Measurements from ENCODE around the gene IRF8.

The IRF8 gene

DNA sequence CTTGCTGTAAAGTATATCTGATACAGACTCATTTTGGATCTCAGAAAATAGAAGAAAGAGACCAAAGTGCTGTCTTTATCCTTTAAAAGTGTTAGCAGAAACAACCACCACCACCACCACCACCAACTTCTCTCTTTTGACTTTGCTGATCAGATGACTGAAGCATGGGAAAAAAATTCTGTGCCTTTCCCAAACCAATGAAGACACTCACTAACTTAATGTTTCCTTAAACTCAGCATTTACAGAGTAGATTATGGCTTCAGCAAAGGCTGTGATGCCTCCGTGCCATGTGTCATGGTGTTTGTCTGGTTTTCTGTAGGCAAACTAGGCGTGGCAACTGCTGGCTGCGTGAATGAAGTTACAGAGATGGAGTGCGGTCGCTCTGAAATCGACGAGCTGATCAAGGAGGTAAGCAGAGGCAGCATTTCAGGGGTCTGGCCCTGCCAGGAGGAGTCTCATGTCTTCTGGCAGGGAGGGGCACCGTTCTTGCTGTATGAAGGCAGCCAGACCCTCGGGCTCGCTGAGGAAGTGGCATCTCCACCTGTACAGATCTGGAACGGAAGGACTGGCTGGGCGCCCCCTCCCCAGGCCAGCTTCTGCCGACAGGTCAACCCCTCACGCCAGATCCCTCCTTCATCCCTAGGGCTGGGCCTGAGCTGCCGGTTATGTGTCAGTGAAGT, 12.4 kb downstream of the IRF8 start:
- no peak overlapping the region for H3K4me3 ChIP-seq (replicated peaks; ENCODE audit: low read depth, low read length)
- TF ChIP-seq, protein P1, sequence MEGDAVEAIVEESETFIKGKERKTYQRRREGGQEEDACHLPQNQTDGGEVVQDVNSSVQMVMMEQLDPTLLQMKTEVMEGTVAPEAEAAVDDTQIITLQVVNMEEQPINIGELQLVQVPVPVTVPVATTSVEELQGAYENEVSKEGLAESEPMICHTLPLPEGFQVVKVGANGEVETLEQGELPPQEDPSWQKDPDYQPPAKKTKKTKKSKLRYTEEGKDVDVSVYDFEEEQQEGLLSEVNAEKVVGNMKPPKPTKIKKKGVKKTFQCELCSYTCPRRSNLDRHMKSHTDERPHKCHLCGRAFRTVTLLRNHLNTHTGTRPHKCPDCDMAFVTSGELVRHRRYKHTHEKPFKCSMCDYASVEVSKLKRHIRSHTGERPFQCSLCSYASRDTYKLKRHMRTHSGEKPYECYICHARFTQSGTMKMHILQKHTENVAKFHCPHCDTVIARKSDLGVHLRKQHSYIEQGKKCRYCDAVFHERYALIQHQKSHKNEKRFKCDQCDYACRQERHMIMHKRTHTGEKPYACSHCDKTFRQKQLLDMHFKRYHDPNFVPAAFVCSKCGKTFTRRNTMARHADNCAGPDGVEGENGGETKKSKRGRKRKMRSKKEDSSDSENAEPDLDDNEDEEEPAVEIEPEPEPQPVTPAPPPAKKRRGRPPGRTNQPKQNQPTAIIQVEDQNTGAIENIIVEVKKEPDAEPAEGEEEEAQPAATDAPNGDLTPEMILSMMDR (IDR thresholded peaks at IDR 0.05; ENCODE audit: insufficient read depth, low read length, poor library complexity, severe bottlenecking), result no peak
- H3K27me3 ChIP-seq (replicated peaks; ENCODE audit: control insufficient read depth, insufficient read depth, low read length), result no peaks in the 10 kb centered on the region
- H3K36me3 ChIP-seq (ENCODE audit: control insufficient read depth, insufficient read depth, low read length), result peaks cover 67% of the 10 kb centered on the region
- DNase-seq (ENCODE audit: extremely low read depth, insufficient read length), result no peak

GRCh38 chr16:85912211-85912974, 13.4 kb downstream of the IRF8 start:
- no peaks in the 10 kb centered on the region for H3K27me3 ChIP-seq (replicated peaks; ENCODE audit: control insufficient read depth, insufficient read depth, low read length)
- no peak overlapping the region for H3K4me3 ChIP-seq (replicated peaks; ENCODE audit: low read depth, low read length)
- peaks cover 67% of the 10 kb centered on the region for H3K36me3 ChIP-seq (ENCODE audit: control insufficient read depth, insufficient read depth, low read length)
- TF ChIP-seq, protein P1 (IDR thresholded peaks at IDR 0.05; ENCODE audit: insufficient read depth, low read length, poor library complexity, severe bottlenecking), result no peak
- DNase-seq (ENCODE audit: extremely low read depth, insufficient read length), result no peak

- H3K4me3 ChIP-seq (replicated peaks; ENCODE audit: low read depth, low read length), result no peak overlapping the region
- no peak for DNase-seq (ENCODE audit: extremely low read depth, insufficient read length)
- TF ChIP-seq, protein P1 (IDR thresholded peaks at IDR 0.05; ENCODE audit: insufficient read depth, low read length, poor library complexity, severe bottlenecking), result no peak
- no peaks in the 10 kb centered on the region for H3K27me3 ChIP-seq (replicated peaks; ENCODE audit: control insufficient read depth, insufficient read depth, low read length)
- peaks cover 67% of the 10 kb centered on the region for H3K36me3 ChIP-seq (ENCODE audit: control insufficient read depth, insufficient read depth, low read length)
These were observed 14.2 kb downstream of the IRF8 start for GRCh38 chr16:85913141-85913601.

- TF ChIP-seq, protein P1 (IDR thresholded peaks at IDR 0.05; ENCODE audit: insufficient read depth, low read length, poor library complexity, severe bottlenecking), result no peak
- peaks cover 74% of the 10 kb centered on the region for H3K36me3 ChIP-seq (ENCODE audit: control insufficient read depth, insufficient read depth, low read length)
- no peak overlapping the region for H3K4me3 ChIP-seq (replicated peaks; ENCODE audit: low read depth, low read length)
- no peak for DNase-seq (ENCODE audit: extremely low read depth, insufficient read length)
- H3K27me3 ChIP-seq (replicated peaks; ENCODE audit: control insufficient read depth, insufficient read depth, low read length), result no peaks in the 10 kb centered on the region
These were observed 14.9 kb downstream of the IRF8 start for GRCh38 chr16:85913688-85914422.

DNA sequence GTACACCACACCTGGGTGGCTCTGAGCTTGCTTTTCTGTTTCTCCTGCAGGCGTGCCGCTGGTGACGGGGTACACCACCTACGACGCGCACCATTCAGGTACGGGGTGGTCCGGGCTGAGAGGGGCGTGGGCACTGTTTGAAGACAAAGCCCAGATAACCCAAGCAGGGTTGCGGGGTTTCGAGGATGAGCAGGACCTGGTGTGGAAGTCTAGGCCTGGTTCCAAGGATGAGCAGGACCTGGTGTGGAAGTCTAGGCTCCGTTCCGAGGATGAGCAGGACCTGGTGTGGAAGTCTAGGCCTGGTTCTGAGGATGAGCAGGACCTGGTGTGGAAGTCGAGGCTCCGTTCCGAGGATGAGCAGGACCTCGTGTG, 15.4 kb downstream of the IRF8 start:
- TF ChIP-seq, protein P1 (IDR thresholded peaks at IDR 0.05; ENCODE audit: insufficient read depth, low read length, poor library complexity, severe bottlenecking), result no peak

More for the DNA sequence above, 15.4 kb downstream of the IRF8 start:
- Histone ChIP-seq H3K36me3 (ENCODE audit: control insufficient read depth, insufficient read depth, low read length) (peaks cover 74% of the 10 kb centered on the region), H3K27me3 (replicated peaks; ENCODE audit: control insufficient read depth, insufficient read depth, low read length) (no peaks in the 10 kb centered on the region), H3K4me3 (replicated peaks; ENCODE audit: low read depth, low read length) (no peak overlapping the region)
- no peak for DNase-seq (ENCODE audit: extremely low read depth, insufficient read length)
